Fibroblast of lung (primary cell): ENCODE results near the gene ZNF608. TPM values are rescaled to one million over a fixed set of nuclear protein-coding genes. Genes with fewer than 3 reads are reported as not detected.

Experiments
- DNase-seq, 2 donors: peaks; one replicate each; pipeline versions ENCODE4 v3.0.0 to v3.0.0-alpha.2; 2010; ENCODE audit warnings: low read depth in 2 of 2
- H2AFZ ChIP-seq: 2 replicates; pipeline ENCODE4 v1.5.1; 2012; ENCODE audit warnings: low read length, control low read depth, inconsistent platforms
- H3K27ac ChIP-seq: 2 replicates; pipeline ENCODE4 v1.5.1; 2011; ENCODE audit warnings: low read length, control low read depth; ENCODE audit not compliant: insufficient read depth
- H3K27me3 ChIP-seq: 2 replicates; pipeline ENCODE4 v1.5.1; 2011; ENCODE audit warnings: mild to moderate bottlenecking, low read length; ENCODE audit not compliant: control insufficient read depth, insufficient read depth
- H3K36me3 ChIP-seq: 2 replicates; pipeline ENCODE4 v1.5.1; 2011; ENCODE audit warnings: low read length; ENCODE audit not compliant: control insufficient read depth, insufficient read depth
- H3K4me1 ChIP-seq: 2 replicates; pipeline ENCODE4 v1.5.1; 2011; ENCODE audit warnings: low read length; ENCODE audit not compliant: control insufficient read depth, insufficient read depth; ENCODE audit errors: extremely low read depth
- H3K4me2 ChIP-seq: 2 replicates; pipeline ENCODE4 v1.5.1; 2011; ENCODE audit warnings: low read length, control low read depth; ENCODE audit not compliant: insufficient read depth; ENCODE audit errors: extremely low read depth
- H3K4me3 ChIP-seq, 4 experiments: fragments of 200-600 bp in 1 of 4; sonication (generic) in 1 of 4; replicated peaks in 1 of 4; 2 replicates each; pipeline ENCODE4 v1.5.1; 2011 to 2016; ENCODE audit warnings: low read length in 4 of 4, low read depth in 3 of 4, mild to moderate bottlenecking in 3 of 4, control low read depth in 2 of 4, inconsistent platforms in 1 of 4, mixed read lengths in 1 of 4; ENCODE audit not compliant: insufficient read depth in 1 of 4; ENCODE audit errors: control extremely low read depth in 1 of 4
- H3K79me2 ChIP-seq: 2 replicates; pipeline ENCODE4 v1.5.1; 2012; ENCODE audit warnings: mild to moderate bottlenecking, low read length, inconsistent platforms; ENCODE audit not compliant: control insufficient read depth, insufficient read depth
- H3K9ac ChIP-seq: 2 replicates; pipeline ENCODE4 v1.5.1; 2011; ENCODE audit warnings: mild to moderate bottlenecking, low read length, control low read depth; ENCODE audit not compliant: insufficient read depth
- H3K9me3 ChIP-seq: 2 replicates; pipeline ENCODE4 v1.5.1; 2012; ENCODE audit warnings: low read depth, low read length; ENCODE audit not compliant: control insufficient read depth, insufficient read depth
- H4K20me1 ChIP-seq: 2 replicates; pipeline ENCODE4 v1.5.1; 2011; ENCODE audit warnings: low read length; ENCODE audit not compliant: control insufficient read depth, insufficient read depth; ENCODE audit errors: extremely low read depth
- EZH2 ChIP-seq: IDR thresholded peaks from 2 replicates; pipeline ENCODE4 v1.5.1; 2012; ENCODE audit warnings: low read length, control low read depth, mild to moderate bottlenecking; ENCODE audit errors: missing control alignments
- polyA plus RNA-seq, 2 donors: library from polyadenylated mRNA; depleted of rRNA in 1 of 2; stranded (reverse) in 1 of 2; unstranded in 1 of 2; fragments of >200 nt; gene quantifications; 2 replicates each; pipeline ENCODE4 v1.2.1, GENCODE V29; 2011 to 2012; ENCODE audit warnings: missing spikeins in 1 of 2
- total RNA-seq: library from RNA; depleted of rRNA; stranded (reverse); fragments of >200 nt; gene quantifications from 2 replicates; pipeline ENCODE4 v1.2.1, GENCODE V29; 2014
- TF ChIP-seq, protein P1 (sequence below), 2 donors: IDR thresholded peaks in 1 of 2; conservative IDR thresholded peaks in 1 of 2; 1 replicate in 1 of 2; 2 replicates in 1 of 2; pipeline ENCODE4 v1.5.1; 2011 to 2012; ENCODE audit warnings: low read length in 2 of 2, control low read depth in 1 of 2, inconsistent platforms in 1 of 2, low read depth in 1 of 2, mild to moderate bottlenecking in 1 of 2

The ZNF608 gene
- total and polyA plus RNA-seq, 2 donors (not counting 1 experiment from before 2014, with no cell fraction given) = 12.4 to 25.3 TPM

DNA sequence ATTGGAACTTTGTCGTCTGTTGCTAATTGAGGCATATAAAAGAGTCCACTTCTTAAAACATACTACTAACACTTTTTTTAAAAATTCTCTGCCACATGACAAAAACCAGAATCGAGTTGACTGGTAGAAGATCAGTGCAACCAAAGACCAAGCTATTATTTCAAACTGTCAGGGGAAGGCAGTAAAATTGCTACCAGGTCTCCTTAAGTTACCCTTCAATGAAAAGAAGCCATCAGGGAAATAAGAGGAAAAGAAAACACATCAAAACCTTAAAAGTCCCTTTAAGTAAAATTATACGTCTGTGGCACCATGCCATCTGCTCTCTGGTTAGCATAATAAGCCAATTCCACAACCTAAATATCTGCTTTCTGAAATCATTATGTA is 9.6 kb downstream of the ZNF608 start:
- Histone ChIP-seq H3K4me1 (peaks cover 5% of the 10 kb centered on the region), H3K4me2 (no peak overlapping the region), H3K36me3 (no peaks in the 10 kb centered on the region), H3K27me3 (no peaks in the 10 kb centered on the region), H3K9me3 (no peaks in the 10 kb centered on the region), H4K20me1 (no peaks in the 10 kb centered on the region), H3K4me3 (peak overlapping the region in 1 of 4 experiments; percentile 52), H3K79me2 (peaks cover 21% of the 10 kb centered on the region), H2AFZ (no peak overlapping the region), H3K9ac (no peak overlapping the region), H3K27ac (peak overlapping the region; percentile 28)
- no peak for TF ChIP-seq EZH2
- TF ChIP-seq, protein P1, sequence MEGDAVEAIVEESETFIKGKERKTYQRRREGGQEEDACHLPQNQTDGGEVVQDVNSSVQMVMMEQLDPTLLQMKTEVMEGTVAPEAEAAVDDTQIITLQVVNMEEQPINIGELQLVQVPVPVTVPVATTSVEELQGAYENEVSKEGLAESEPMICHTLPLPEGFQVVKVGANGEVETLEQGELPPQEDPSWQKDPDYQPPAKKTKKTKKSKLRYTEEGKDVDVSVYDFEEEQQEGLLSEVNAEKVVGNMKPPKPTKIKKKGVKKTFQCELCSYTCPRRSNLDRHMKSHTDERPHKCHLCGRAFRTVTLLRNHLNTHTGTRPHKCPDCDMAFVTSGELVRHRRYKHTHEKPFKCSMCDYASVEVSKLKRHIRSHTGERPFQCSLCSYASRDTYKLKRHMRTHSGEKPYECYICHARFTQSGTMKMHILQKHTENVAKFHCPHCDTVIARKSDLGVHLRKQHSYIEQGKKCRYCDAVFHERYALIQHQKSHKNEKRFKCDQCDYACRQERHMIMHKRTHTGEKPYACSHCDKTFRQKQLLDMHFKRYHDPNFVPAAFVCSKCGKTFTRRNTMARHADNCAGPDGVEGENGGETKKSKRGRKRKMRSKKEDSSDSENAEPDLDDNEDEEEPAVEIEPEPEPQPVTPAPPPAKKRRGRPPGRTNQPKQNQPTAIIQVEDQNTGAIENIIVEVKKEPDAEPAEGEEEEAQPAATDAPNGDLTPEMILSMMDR (conservative IDR thresholded peaks at IDR 0.05 in 1 of 2, IDR thresholded peaks at IDR 0.05 in 1 of 2; ENCODE audit: low read depth in 1 of 2, low read length in 2 of 2) = no peak
- DNase-seq = peak in 1 of 2 donors; percentile 23

DNA sequence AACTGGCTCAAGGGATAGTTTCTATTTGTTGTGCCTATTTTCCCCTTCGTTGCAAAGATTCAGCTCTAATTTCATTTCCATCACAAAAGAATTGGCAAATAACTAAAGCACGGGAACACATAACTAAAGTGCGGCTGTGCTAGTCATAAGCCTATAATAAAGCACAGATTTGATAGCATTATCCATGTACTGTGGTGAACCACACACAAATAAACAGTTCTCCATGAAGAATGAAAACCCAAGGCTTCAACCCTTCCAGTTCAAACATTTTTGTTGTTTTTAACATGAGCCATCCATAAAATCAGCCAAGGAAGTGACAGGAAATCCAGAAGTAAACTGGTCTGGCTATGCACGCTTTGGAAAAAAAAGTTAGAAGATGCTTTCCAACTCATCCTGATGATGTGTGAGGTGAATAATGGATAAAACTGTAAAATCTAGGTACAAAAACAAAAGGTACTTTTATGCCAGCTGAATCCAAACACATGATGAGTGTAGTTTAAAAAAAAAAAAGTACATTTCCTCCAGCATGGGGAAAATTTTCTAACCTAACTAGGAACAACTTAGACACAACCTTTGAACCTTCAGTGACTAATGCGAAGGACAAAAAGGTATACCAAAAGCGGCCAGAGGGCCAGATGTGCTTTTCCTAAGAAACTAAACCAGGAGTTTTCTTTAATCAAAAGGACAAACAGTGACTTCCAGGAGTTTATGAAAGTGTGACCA is 10.2 kb downstream of the ZNF608 start:
- no peak overlapping the region for H3K9ac ChIP-seq
- H2AFZ ChIP-seq = no peak overlapping the region
- H4K20me1 ChIP-seq = no peaks in the 10 kb centered on the region
- no peaks in the 10 kb centered on the region for H3K27me3 ChIP-seq
- H3K36me3 ChIP-seq = no peaks in the 10 kb centered on the region
- no peaks in the 10 kb centered on the region for H3K9me3 ChIP-seq
- peaks cover 17% of the 10 kb centered on the region for H3K79me2 ChIP-seq
- peak overlapping the region; percentile 78 for H3K4me2 ChIP-seq
- peak overlapping the region; percentile 67 for H3K27ac ChIP-seq
- DNase-seq = peak; percentile 95
- TF ChIP-seq, protein P1 (conservative IDR thresholded peaks at IDR 0.05 in 1 of 2, IDR thresholded peaks at IDR 0.05 in 1 of 2; ENCODE audit: low read depth in 1 of 2, low read length in 2 of 2) = no peak
- TF ChIP-seq EZH2 = no peak
- H3K4me3 ChIP-seq = peak overlapping the region; percentile 30 to 52 (median 38)
- peaks cover 3% of the 10 kb centered on the region for H3K4me1 ChIP-seq

DNA sequence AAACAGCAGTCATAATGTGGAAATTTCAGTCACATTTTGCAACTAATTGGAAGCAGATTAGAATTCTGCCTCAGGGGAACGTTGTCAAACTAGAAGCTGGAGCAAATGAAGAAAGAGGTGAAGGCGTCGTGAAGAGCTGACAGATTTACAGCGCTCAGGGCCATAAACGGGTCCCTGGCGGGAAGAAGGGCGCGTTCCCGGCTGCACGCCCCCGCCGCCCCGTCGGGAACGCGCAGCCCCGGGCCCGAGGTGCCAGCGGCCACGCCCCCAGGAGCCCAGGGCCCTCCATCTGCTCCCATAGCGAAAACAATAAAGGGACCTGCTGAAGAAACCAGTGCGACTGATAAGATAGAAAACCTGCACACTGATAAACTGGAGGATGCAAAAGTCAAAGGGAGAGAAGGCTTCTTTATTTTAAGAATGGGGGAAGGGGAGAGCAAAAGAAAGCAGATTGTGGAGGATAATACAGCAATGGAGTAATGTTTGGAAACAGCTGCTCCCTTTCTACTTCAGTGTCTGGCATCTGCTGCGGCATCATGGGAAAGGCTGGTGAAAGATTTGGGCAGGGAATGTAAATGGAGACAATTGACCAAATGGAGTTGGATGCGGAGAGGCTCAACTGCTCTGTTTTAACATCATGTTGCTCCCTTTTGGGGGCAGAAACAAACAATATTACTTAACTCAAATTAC is 11.1 kb downstream of the ZNF608 start:
- peak overlapping the region; percentile 67 for H3K27ac ChIP-seq
- H3K79me2 ChIP-seq = peaks cover 12% of the 10 kb centered on the region
- peak overlapping the region; percentile 30 to 52 (median 40) for H3K4me3 ChIP-seq
- H3K36me3 ChIP-seq = no peaks in the 10 kb centered on the region
- no peaks in the 10 kb centered on the region for H3K27me3 ChIP-seq
- no peaks in the 10 kb centered on the region for H3K9me3 ChIP-seq
- H3K4me1 ChIP-seq = peaks cover 3% of the 10 kb centered on the region
- TF ChIP-seq, protein P1 (conservative IDR thresholded peaks at IDR 0.05 in 1 of 2, IDR thresholded peaks at IDR 0.05 in 1 of 2; ENCODE audit: low read depth in 1 of 2, low read length in 2 of 2) = no peak
- TF ChIP-seq EZH2 = no peak
- peak; percentile 30 to 82 for DNase-seq
- H3K4me2 ChIP-seq = peak overlapping the region; percentile 78
- peak overlapping the region; percentile 26 for H3K9ac ChIP-seq
- no peaks in the 10 kb centered on the region for H4K20me1 ChIP-seq
- no peak overlapping the region for H2AFZ ChIP-seq
